Right lobe of liver (tissue), 6 donors: ENCODE data around the gene OR56A5. TPM values are rescaled to one million over a fixed set of nuclear protein-coding genes. Genes with fewer than 3 reads are reported as not detected.
A peak's percentile ranks its signal among the peaks of the same experiment; 100 is the strongest.

Experiments used
- ATAC-seq, 4 donors: fragments of 200-7000 bp; cut with Tn5 transposase; one replicate each; pipeline ENCODE4 v1.9.1; 2020; ENCODE audit warnings: mild to moderate bottlenecking in 4 of 4, moderate library complexity in 4 of 4
- DNase-seq, 3 donors: peaks; one replicate each; pipeline ENCODE4 v3.0.0-alpha.2; 2020
- H3K27ac ChIP-seq, 3 donors: fragments of 200-600 bp; one replicate each; pipeline ENCODE4 v1.8.0; 2022
- H3K27me3 ChIP-seq, 2 donors: fragments of 200-600 bp; one replicate each; pipeline ENCODE4 v1.8.0; 2022
- H3K36me3 ChIP-seq, 4 donors: fragments of 200-600 bp; sonication (generic) in 1 of 4; one replicate each; pipeline versions ENCODE4 v1.5.1 to v1.8.0; 2017 to 2022; ENCODE audit warnings: control low read depth in 1 of 4
- H3K4me1 ChIP-seq, 4 donors: fragments of 200-600 bp; sonication (generic) in 1 of 4; one replicate each; pipeline versions ENCODE4 v1.5.1 to v1.8.0; 2017 to 2022; ENCODE audit warnings: control low read depth in 1 of 4
- H3K4me3 ChIP-seq, 3 donors: fragments of 200-600 bp; one replicate each; pipeline ENCODE4 v1.8.0; 2022
- H3K9me3 ChIP-seq, 4 donors: fragments of 200-600 bp; sonication (generic) in 1 of 4; one replicate each; pipeline versions ENCODE4 v1.5.1 to v1.8.0; 2017 to 2022; ENCODE audit warnings: control low read depth in 1 of 4
- POLR2A ChIP-seq: fragments of 450-650 bp; IDR thresholded peaks from one replicate; pipeline ENCODE4 v1.6.1; 2017; ENCODE audit warnings: antibody characterized with exemption, mild to moderate bottlenecking
- WGBS: methylation state at CpG from one replicate; pipeline ENCODE4 v1.1.6; 2018; ENCODE audit warnings: low coverage, low lambda C conversion rate; ENCODE audit not compliant: insufficient coverage; ENCODE audit errors: missing lambda C conversion rate; 5-methylcytosine and 5-hydroxymethylcytosine counted together
- intact Hi-C, 2 donors: fragments of 100-400 bp; cut with DNase I; formaldehyde crosslinking; loops; one replicate each; pipeline versions ENCODE4 v1.11.2 to v1.14.1; 2022
- long read RNA-seq: library from polyadenylated mRNA; unstranded; transcript quantifications from one replicate; pipeline ENCODE4 v2.0.0, GENCODE V29; 2019
- total RNA-seq, 6 experiments: library from RNA; depleted of rRNA in 2 of 6; stranded (reverse); fragments of >200 nt in 2 of 6; fragmentation: NEBNext Ultra II Directional in 3 of 6; extraction: Animal tissue kit (Norgen Biotek cat#: 25700) in 3 of 6; gene quantifications; one replicate each; pipeline versions ENCODE4 v1.1.0 to v1.2.4, GENCODE V29; 2016 to 2023
- TF ChIP-seq, protein P1 (sequence below), 4 donors: fragments of 200-600 bp in 3 of 4; fragments of 450-650 bp in 1 of 4; IDR thresholded peaks; one replicate each; pipeline versions ENCODE4 v1.5.1 to v1.8.0; 2016 to 2022; ENCODE audit warnings: antibody characterized with exemption in 4 of 4, mild to moderate bottlenecking in 2 of 4
- donor health status: DM: no; HTN: yes; CAD: no.
- donor health status: DM: no; HTN: no; CAD: no.
- donor health status: DM: no; HTN: no; CAD: no.
- donor health status: DM: no; HTN: yes; CAD: no.
- donor health status: DM: no; HTN: yes; CAD: no.

Gene OR56A5
- not detected for total RNA-seq
- long read RNA-seq, result 0 reads

DNA sequence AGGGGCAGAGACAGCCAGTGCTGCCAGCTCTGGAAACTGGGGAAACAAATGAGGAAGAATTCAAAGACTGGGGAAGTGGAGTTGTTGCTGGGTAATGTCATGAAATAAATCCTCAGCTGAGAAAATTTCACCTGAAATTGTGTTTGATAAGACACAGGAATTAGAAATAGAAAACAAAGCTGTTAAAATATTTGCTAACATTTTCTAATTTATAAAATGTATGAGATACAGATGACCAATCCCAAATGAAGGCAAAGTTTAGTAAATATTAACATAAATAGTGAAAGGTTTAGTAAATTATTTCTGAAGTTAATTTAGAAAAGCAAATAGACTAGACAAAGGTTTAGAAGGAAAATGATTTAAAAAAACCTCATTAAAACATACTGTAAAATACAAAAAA, at the start of gene OR56A5:
Gene OR56A5 (minus strand): TSS at position 101 of the 400 bp plus-strand sequence. CDS start 0 bp downstream, at position 101.
- Histone ChIP-seq H3K36me3 (no peaks in the 10 kb centered on the region), H3K4me3 (no peak within 1 kb of the TSS), H3K27me3 (no peaks in the 10 kb centered on the region), H3K27ac (no peak within 1 kb of the TSS), H3K9me3 (no peaks in the 10 kb centered on the region), H3K4me1 (no peaks in the 10 kb centered on the region)
- DNase-seq, result no peak
- TF ChIP-seq, protein P1, sequence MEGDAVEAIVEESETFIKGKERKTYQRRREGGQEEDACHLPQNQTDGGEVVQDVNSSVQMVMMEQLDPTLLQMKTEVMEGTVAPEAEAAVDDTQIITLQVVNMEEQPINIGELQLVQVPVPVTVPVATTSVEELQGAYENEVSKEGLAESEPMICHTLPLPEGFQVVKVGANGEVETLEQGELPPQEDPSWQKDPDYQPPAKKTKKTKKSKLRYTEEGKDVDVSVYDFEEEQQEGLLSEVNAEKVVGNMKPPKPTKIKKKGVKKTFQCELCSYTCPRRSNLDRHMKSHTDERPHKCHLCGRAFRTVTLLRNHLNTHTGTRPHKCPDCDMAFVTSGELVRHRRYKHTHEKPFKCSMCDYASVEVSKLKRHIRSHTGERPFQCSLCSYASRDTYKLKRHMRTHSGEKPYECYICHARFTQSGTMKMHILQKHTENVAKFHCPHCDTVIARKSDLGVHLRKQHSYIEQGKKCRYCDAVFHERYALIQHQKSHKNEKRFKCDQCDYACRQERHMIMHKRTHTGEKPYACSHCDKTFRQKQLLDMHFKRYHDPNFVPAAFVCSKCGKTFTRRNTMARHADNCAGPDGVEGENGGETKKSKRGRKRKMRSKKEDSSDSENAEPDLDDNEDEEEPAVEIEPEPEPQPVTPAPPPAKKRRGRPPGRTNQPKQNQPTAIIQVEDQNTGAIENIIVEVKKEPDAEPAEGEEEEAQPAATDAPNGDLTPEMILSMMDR (IDR thresholded peaks at IDR 0.05), result no peak
- no peak for TF ChIP-seq POLR2A
- no peak for ATAC-seq
- intact Hi-C loops, result no loop called here

DNA sequence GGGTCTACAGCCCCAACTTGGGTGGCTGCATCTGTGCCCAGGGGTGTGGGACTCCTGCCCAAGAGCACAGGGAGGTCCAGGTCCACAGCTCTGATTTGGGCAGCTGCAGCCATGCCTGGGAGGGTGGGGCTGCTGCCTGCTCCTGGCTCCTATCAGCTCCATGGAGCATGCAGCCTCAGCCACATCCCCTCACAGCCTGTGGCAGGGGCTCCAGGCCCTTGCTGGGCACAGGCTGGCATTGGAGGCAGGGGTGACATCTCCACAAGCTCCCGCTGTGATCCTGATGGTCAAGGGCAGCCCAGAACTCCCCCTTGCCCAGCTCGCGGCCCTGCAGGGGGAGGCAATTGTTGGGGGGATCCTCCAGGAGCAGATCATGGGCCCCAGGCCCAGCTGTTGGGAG, 44.7 kb upstream of the OR56A5 start:
- H3K9me3 ChIP-seq, result no peaks in the 10 kb centered on the region
- no peak overlapping the region for H3K4me3 ChIP-seq
- H3K27ac ChIP-seq, result no peak overlapping the region
- H3K36me3 ChIP-seq, result no peaks in the 10 kb centered on the region
- TF ChIP-seq, protein P1 (IDR thresholded peaks at IDR 0.05), result no peak
- no peak for TF ChIP-seq POLR2A
- H3K4me1 ChIP-seq, result no peaks in the 10 kb centered on the region
- peak in 1 of 4 donors; percentile 25 for ATAC-seq
- intact Hi-C loops, result no loop called here
- no CpG with 5 or more reads among the region's 3 CpGs for WGBS
- no peaks in the 10 kb centered on the region for H3K27me3 ChIP-seq
- no peak for DNase-seq

GRCh38 chr11:6012035-6012668, 43.9 kb upstream of the OR56A5 start:
- ATAC-seq, result peak in 1 of 4 donors; percentile 11

GRCh38 chr11:6006846-6007245, 38.6 kb upstream of the OR56A5 start, which contains the start of gene OR56A4:
TSS of gene OR56A4 (minus strand) at chr11:6006946. CDS start at chr11:6002992, 3,954 bp downstream.
- intact Hi-C loops, result no loop called here
- H3K27me3 ChIP-seq, result no peaks in the 10 kb centered on the region
- no peaks in the 10 kb centered on the region for H3K4me1 ChIP-seq
- ATAC-seq (no peak), DNase-seq (no peak)
- TF ChIP-seq, protein P1 (IDR thresholded peaks at IDR 0.05), result no peak
- TF ChIP-seq POLR2A, result no peak
- H3K36me3 ChIP-seq, result no peaks in the 10 kb centered on the region
- H3K9me3 ChIP-seq, result no peaks in the 10 kb centered on the region
- H3K27ac ChIP-seq, result no peak within 1 kb of the TSS
- no peak within 1 kb of the TSS for H3K4me3 ChIP-seq

More at GRCh38 chr11:6012035-6012668, 43.9 kb upstream of the OR56A5 start:
- Histone ChIP-seq H3K27ac (no peak overlapping the region), H3K27me3 (no peaks in the 10 kb centered on the region), H3K4me1 (no peaks in the 10 kb centered on the region), H3K4me3 (no peak overlapping the region), H3K9me3 (no peaks in the 10 kb centered on the region), H3K36me3 (no peaks in the 10 kb centered on the region)
- intact Hi-C loops, result no loop called here
- TF ChIP-seq, protein P1 (IDR thresholded peaks at IDR 0.05), result no peak
- no peak for TF ChIP-seq POLR2A
- DNase-seq, result no peak
- WGBS, result 43% methylated on average over 4 of the region's 4 CpGs

DNA sequence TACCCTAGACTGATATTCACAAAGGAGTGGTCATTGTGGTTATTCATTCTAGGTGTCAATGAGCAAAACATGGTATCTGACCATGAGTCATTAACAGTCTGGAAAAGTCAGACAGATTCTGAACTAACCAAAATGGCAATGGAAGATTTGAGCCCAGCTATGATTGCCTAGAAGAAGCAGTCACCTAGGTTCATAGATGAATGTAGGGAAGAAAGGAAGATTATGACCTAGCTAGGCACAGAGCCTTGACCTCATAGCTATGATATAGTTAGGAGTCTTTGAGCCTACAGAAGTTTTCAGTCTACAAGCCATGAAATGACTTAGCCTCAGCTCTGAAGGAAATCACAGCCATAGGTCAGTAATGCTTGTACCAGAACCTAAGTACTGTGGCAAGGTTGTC, 38.1 kb upstream of the OR56A5 start:
- ATAC-seq, result no peak
- Histone ChIP-seq H3K36me3 (no peaks in the 10 kb centered on the region), H3K4me3 (no peak overlapping the region), H3K9me3 (no peaks in the 10 kb centered on the region), H3K27ac (no peak overlapping the region), H3K27me3 (no peaks in the 10 kb centered on the region), H3K4me1 (no peaks in the 10 kb centered on the region)
- TF ChIP-seq, protein P1 (IDR thresholded peaks at IDR 0.05), result no peak
- no peak for TF ChIP-seq POLR2A
- DNase-seq, result no peak
- intact Hi-C loops, result no loop called here
